Smooth muscle cell (in vitro differentiated cells): Measurements from ENCODE around the gene DENND11. TPM values are rescaled to one million over a fixed set of nuclear protein-coding genes. Genes with fewer than 3 reads are reported as not detected.

Source experiments
- polyA plus RNA-seq: library from polyadenylated mRNA; unstranded; fragments of >200 nt; fragmentation: Nextera tagmentation; extraction: Ambion mirVana; gene quantifications from 2 replicates; pipeline ENCODE4 v1.2.1, GENCODE V29; 2016
- small RNA-seq: library from RNA; depleted of rRNA; stranded (forward); fragments of <200 nt; gene quantifications from one replicate; pipeline ENCODE3, GENCODE V24; 2014
- total RNA-seq: library from RNA; depleted of rRNA; stranded (reverse); fragments of >200 nt; gene quantifications from 2 replicates; pipeline ENCODE4 v1.2.3, GENCODE V29; 2014

Gene DENND11
- total and polyA plus RNA-seq, 2 experiments from 2014 or later = 3.2 to 9.3 TPM

Small RNAs within 50 kb of the gene (small RNA-seq; reads per million reads assigned to genes)
- not detected for gene RNU1-82P

Other genes starting within 250 kb of the DENND11 start
- 32.4 and 38.5 TPM in 2 replicates for gene AGK, start 150.8 kb downstream of the DENND11 start, total RNA-seq
- 19.7 and 22.3 TPM in 2 replicates for gene AGK, start 150.8 kb downstream of the DENND11 start, polyA plus RNA-seq
- not detected in 2 replicates for gene WEE2, start 6.2 kb upstream of the DENND11 start, total RNA-seq
- gene WEE2, start 6.2 kb upstream of the DENND11 start, polyA plus RNA-seq = not detected in 2 replicates
- 178 and 255 TPM in 2 replicates for gene SSBP1, start 36.2 kb upstream of the DENND11 start, total RNA-seq
- gene SSBP1, start 36.2 kb upstream of the DENND11 start, polyA plus RNA-seq = 202 and 225 TPM in 2 replicates
- gene TAS2R3, start 61.9 kb upstream of the DENND11 start, total RNA-seq = 0.40 and 0.54 TPM in 2 replicates
- not detected in 2 replicates for gene TAS2R3, start 61.9 kb upstream of the DENND11 start, polyA plus RNA-seq
- gene TAS2R4, start 74.5 kb upstream of the DENND11 start, total RNA-seq = 1.1 and 1.3 TPM in 2 replicates
- 0.52 TPM in 1 of 2 replicates, not detected in the other for gene TAS2R4, start 74.5 kb upstream of the DENND11 start, polyA plus RNA-seq
- 0.36 and 3.1 TPM in 2 replicates for gene TAS2R5, start 88.1 kb upstream of the DENND11 start, total RNA-seq
- not detected in 2 replicates for gene TAS2R5, start 88.1 kb upstream of the DENND11 start, polyA plus RNA-seq
- gene PRSS37, start 139.3 kb upstream of the DENND11 start, total RNA-seq = not detected in 2 replicates
- gene PRSS37, start 139.3 kb upstream of the DENND11 start, polyA plus RNA-seq = not detected in 2 replicates
- 0.27 TPM in 1 of 2 replicates, not detected in the other for gene OR9A4, start 214.2 kb upstream of the DENND11 start, total RNA-seq
- not detected in 2 replicates for gene OR9A4, start 214.2 kb upstream of the DENND11 start, polyA plus RNA-seq
- gene CLEC5A, start 244.8 kb upstream of the DENND11 start, total RNA-seq = not detected in 2 replicates
- gene CLEC5A, start 244.8 kb upstream of the DENND11 start, polyA plus RNA-seq = not detected in 2 replicates